Activated naive CD8-positive, alpha-beta T cell treated with anti-CD3 and anti-CD28 coated beads, Interleukin-2, amount 10 ng/mL, durations not matched to agents 7 days and 5 days (primary cell): ENCODE data around the gene FGD3. TPM values are rescaled to one million over a fixed set of nuclear protein-coding genes. Genes with fewer than 3 reads are reported as not detected.

ENCODE experiments used
- ATAC-seq: fragments of 150-1000 bp; cut with Tn5 transposase; one replicate; pipeline ENCODE4 v1.10.0; 2021; ENCODE audit warnings: low read depth, moderate library complexity
- POLR2A ChIA-PET: fragments of 350-600 bp; sonication (Branson Sonifier 250); formaldehyde crosslinking; loops from one replicate; lab custom pipeline; 2021; ENCODE audit warnings: antibody characterized with exemption; lab: Charles Lee
- DNase-seq: peaks from one replicate; pipeline ENCODE4 v3.0.0; 2021
- H3K27ac Mint-ChIP-seq: one replicate; pipeline ENCODE4 v1.8.0; 2022; ENCODE audit warnings: mild to moderate bottlenecking, mixed read lengths
- H3K27me3 Mint-ChIP-seq: one replicate; pipeline ENCODE4 v1.8.0; 2022; ENCODE audit warnings: mild to moderate bottlenecking, moderate library complexity, mixed read lengths
- H3K36me3 Mint-ChIP-seq: one replicate; pipeline ENCODE4 v1.8.0; 2021; ENCODE audit warnings: mild to moderate bottlenecking, mixed read lengths
- H3K4me1 Mint-ChIP-seq: one replicate; pipeline ENCODE4 v1.8.0; 2021; ENCODE audit warnings: mixed read lengths
- H3K4me3 Mint-ChIP-seq: one replicate; pipeline ENCODE4 v1.8.0; 2022; ENCODE audit warnings: mild to moderate bottlenecking, moderate library complexity, mixed read lengths
- H3K9me3 Mint-ChIP-seq: one replicate; pipeline ENCODE4 v1.8.0; 2021; ENCODE audit warnings: mixed read lengths
- total RNA-seq, 2 experiments: library from RNA; stranded (reverse); gene quantifications; one replicate each; pipeline ENCODE4 v1.2.3, GENCODE V29; 2021

Gene FGD3
- total RNA-seq, 2 experiments from 2014 or later, result 160 to 161 TPM

DNA sequence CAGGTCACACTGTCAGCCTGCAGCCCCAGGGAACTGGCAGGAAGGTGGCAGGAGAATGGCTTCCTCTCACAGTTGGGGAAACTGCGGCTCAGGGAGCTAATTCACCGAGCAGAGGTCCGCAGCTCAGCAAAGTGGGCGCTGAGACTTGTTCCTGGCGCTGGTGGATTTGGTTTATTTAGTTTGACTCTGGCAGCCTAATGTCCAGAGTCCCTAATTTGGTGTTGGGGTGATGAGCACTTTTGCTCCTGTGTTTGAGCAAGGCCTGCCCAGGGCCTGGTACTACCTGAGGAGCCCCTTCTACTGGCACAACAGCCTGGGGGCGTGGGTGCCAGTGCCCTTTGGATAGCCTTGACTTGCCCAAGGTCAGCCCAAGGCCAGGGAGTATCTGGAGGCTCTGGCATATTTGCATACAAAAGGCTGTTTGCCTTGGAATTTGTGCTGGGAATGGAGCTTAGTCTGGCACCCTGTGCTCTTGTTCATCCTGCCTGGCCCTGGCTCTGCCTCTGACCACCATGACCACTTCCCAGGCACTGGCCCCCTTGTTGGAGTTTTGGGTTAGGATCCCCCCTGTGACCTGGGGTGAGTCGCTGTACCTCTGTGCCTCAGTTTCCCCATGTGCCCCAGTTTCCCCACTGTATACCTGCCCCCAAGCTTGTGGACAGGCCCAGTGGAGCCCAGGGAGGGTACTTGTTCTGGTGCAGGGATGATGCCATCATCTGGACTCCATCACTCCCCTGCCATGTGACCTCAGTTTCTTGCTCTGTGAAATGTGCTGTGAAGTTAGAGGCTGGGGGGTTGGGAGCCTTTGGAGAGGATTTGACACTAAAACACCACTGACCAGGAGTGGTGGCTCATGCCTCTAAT is 112.6 kb downstream of the FGD3 start:
- no peak for ATAC-seq

DNA sequence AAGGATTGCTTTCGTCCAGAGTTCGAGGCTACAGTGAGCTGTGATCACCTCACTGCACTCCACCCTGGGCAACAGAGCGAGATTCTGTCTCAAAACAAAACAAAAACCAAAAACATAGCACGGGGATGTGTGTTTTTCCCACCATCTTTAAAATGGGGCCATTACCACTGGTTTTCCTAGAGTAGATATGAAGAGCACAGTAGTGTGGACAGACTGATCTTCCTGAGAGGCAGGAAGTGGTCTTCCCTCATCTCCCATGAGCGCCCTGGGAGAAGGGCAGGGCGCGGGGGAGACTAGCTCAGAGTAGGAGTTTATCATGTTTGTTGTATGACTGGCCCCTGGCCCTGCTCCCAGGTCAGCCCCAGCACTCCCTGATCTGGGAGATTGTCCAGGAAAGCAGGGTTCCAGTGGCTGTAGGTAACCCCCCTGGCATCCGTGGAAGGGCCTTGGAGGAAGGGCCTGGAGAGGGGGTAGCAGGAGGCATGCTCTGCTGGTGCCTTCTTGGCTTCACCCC is 113.5 kb downstream of the FGD3 start:
- Mint-ChIP-seq H3K27me3 (no peaks in the 10 kb centered on the region), H3K36me3 (peaks cover 12% of the 10 kb centered on the region), H3K27ac (peak overlapping the region; percentile 93), H3K4me3 (peak overlapping the region; percentile 95), H3K4me1 (peaks cover 54% of the 10 kb centered on the region), H3K9me3 (no peaks in the 10 kb centered on the region)
- DNase-seq (no peak), ATAC-seq (no peak)
- POLR2A ChIA-PET, result interaction anchor here (0.9 to 3.2 kb wide), 12 partner anchors 11 to 104 kb away, joined by 3 to 39 read pairs (median 4); partner anchors contain the start of genes CARD19 and NINJ1

More for the DNA sequence above, 112.6 kb downstream of the FGD3 start:
- Mint-ChIP-seq H3K9me3 (no peaks in the 10 kb centered on the region), H3K4me3 (peak overlapping the region; percentile 95), H3K27me3 (no peaks in the 10 kb centered on the region), H3K27ac (peak overlapping the region; percentile 93), H3K4me1 (peaks cover 51% of the 10 kb centered on the region), H3K36me3 (peaks cover 7% of the 10 kb centered on the region)
- peak; percentile 56 for DNase-seq
- POLR2A ChIA-PET, result interaction anchor here (0.6 to 3.2 kb wide), 21 partner anchors 9 to 103 kb away, joined by 3 to 39 read pairs (median 3); partner anchors contain the start of genes CARD19 and NINJ1

DNA sequence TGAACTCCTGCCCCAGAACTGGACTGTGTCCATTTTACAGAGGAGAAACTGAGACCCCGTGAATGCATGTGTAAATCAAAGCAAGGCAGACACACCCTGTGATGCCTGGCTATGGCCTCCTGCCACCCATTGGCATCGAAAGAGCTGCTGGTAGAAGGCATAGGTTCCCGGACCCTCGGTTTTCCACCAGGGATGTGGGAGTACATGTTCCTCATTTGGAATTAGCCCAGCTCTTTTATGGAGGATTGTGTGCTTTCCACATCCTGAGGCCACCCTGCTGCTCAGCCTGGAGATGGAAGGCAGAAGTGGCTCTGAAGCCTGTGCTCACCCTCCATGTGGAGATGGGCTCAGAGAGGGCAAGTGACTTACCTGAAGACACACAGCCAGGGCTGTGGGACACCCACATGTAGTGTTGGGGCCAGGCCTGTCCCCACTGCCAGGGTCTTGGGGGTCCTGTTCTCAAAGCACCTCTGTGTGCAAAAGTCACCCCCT is 114.0 kb downstream of the FGD3 start:
- Mint-ChIP-seq H3K27me3 (no peaks in the 10 kb centered on the region), H3K27ac (peak overlapping the region; percentile 93), H3K4me3 (peak overlapping the region; percentile 95), H3K4me1 (peaks cover 54% of the 10 kb centered on the region), H3K36me3 (peaks cover 16% of the 10 kb centered on the region), H3K9me3 (no peaks in the 10 kb centered on the region)
- ATAC-seq (no peak), DNase-seq (no peak)
- POLR2A ChIA-PET, result interaction anchor here (1.0 to 3.2 kb wide), 6 partner anchors 22 to 104 kb away, joined by 3 to 39 read pairs (median 4); partner anchors contain the start of gene CARD19

DNA sequence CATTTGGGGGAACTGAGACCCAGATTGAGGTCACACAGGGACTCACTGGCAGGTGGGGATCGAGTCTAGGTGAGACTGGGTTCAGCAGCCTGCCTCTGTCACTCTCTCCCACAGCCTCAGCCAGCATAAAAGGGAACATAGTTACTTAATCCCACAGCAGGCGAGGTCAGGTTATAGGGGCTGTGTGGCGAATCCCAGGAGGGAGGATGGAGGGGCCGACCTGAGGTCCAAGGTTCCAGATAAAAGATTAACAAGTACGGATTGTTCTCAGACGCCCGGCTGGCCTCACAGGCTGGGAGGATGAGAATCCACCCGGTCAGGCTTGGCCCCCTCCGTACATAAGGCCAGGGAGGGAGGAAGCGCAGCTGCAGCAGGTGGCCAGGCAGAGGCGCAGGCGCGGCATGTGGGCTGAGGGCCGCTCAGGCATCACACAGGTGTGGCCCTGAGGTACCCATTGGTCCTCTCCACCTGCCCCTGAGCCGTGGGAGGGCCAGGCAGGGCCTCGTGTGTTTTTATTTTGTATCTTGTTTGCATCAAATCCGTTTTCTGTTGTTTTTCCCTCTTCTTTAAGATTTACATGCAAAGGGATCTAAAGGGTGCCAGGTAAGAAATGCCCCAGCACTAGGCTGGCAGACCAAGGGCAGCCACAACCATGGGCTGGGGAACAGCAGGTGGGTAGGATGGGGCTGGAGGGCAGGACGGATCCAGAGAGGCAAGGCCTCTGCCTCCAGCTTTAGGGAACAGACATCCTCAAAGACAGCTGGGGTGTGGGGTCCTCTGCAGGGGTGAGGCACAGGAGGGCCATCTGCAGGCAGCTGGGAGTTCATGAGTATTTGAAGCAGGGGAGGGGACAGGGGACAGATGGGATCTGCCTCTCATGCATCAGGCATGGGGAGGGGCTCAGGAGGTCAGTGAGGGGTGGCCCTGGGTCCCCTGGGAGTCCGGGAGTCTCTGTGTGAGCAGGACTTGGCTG is 114.8 kb downstream of the FGD3 start:
- POLR2A ChIA-PET, result interaction anchor here (0.8 to 3.2 kb wide), 7 partner anchors 21 to 505 kb away, joined by 3 to 39 read pairs (median 3); partner anchors contain the start of gene CARD19

DNA sequence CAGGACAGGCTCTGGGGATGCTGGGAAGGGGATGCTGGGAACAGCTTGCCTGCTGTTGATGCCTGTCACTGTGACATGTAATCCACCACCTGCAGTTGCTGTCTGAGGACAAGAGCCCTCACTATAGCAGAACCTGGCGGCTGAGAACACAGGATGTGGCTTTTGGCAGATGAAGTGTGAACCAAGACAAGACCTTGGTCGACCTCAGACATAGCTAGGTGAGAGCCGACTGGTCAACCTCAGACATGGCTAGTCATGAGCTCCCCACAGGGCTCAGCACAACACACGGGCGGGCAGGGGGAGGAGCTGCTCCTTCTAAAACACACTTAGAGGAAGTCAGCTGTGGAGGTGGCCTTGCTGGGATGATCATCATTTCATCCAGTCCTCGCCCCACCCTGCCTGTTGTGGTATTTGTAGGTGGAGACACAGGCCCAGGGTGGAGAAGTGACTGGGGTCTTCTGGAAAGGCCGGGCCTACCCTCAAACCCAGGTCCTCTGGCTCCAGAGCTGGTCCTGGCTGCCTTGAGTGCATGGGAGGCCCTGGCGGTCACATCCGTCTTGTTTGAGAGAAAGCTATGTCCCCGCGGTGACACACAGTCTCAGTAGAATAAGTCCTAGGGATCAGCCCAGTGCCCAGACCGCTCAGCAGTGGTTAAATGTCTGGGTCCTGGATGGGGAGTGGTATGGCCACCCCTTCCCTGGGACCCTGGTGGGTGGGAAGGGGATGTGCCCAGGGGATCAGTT is 117.2 kb downstream of the FGD3 start:
- peak; percentile 89 for ATAC-seq
- Mint-ChIP-seq H3K4me3 (peak overlapping the region; percentile 76), H3K27ac (peak overlapping the region; percentile 95), H3K27me3 (no peaks in the 10 kb centered on the region), H3K4me1 (peaks cover 61% of the 10 kb centered on the region), H3K36me3 (peaks cover 37% of the 10 kb centered on the region), H3K9me3 (no peaks in the 10 kb centered on the region)
- DNase-seq, result peak; percentile 82
- POLR2A ChIA-PET, result interaction anchor here (0.6 to 4.7 kb wide), 28 partner anchors 11 to 297 kb away, joined by 3 to 58 read pairs (median 4); partner anchors contain the start of genes CARD19 and NINJ1

More for the DNA sequence above, 114.8 kb downstream of the FGD3 start:
- Mint-ChIP-seq H3K36me3 (peaks cover 21% of the 10 kb centered on the region), H3K9me3 (no peaks in the 10 kb centered on the region), H3K4me3 (peak overlapping the region; percentile 95), H3K27me3 (no peaks in the 10 kb centered on the region), H3K27ac (peak overlapping the region; percentile 93), H3K4me1 (peaks cover 58% of the 10 kb centered on the region)
- no peak for ATAC-seq
- DNase-seq, result no peak

DNA sequence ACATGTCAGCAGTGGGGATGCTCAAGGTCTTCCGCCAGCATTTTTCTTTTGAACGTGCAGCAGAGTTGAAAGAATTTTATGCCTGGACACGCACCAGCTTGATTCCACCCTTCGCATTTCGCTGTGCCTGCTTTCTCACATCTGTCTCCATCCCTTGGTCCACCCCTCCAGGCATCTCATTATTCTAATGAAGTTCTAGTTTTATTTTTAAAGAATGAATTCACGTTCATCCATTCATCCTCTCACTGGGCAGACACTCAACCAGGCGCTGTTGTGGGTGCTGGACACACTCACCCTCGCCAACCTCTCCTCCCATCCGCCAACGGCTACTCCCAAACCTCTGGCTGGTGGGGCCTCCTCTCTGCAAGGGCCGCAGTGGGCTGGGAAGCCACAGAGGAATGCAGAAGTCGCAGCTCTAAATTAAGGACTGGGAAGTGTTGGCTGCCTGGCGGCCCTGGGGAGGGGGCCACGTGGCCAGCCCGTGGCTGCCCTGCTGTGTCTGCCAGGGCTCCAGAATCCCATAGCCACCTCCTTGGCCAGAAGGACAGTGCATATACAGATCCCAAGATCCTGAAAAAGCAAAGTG is 117.9 kb downstream of the FGD3 start:
- H3K36me3 Mint-ChIP-seq, result peaks cover 37% of the 10 kb centered on the region
- H3K9me3 Mint-ChIP-seq, result no peaks in the 10 kb centered on the region
- peaks cover 58% of the 10 kb centered on the region for H3K4me1 Mint-ChIP-seq
- H3K27ac Mint-ChIP-seq, result peak overlapping the region; percentile 95
- ATAC-seq, result no peak
- POLR2A ChIA-PET, result interaction anchor here (0.6 to 4.7 kb wide), 24 partner anchors 10 to 298 kb away, joined by 3 to 58 read pairs (median 4); partner anchors contain the start of gene CARD19
- peak overlapping the region; percentile 76 for H3K4me3 Mint-ChIP-seq
- H3K27me3 Mint-ChIP-seq, result no peaks in the 10 kb centered on the region
- DNase-seq, result no peak

DNA sequence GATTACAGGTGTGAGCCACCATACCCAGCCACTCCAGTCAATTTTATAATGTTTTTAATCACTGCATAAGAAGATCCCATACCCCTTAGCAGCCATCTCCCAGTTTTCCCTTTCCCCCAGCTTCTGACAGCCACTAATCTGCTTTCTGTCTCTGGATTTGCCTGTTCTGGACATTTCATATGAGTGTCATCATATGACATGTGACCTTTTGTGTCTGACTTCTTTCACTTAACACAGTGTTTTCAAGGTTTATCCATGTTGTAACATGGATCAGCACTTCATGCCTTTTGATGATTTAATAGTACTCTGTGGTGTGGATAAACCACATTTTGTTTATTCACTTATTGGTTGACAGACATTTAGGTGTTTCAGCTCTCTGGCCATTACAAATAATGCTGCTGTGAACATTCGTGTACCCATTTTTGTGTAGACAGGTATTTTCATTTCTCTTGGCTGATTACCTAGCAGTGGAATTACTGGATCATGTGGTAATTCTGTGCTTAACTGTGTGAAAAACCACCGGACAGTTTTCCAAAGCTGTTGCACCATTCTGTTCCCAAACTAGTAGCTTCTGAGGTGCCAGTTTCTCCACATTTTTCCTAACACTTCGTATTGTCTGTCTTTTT is 119.8 kb downstream of the FGD3 start:
- no peak for ATAC-seq

DNA sequence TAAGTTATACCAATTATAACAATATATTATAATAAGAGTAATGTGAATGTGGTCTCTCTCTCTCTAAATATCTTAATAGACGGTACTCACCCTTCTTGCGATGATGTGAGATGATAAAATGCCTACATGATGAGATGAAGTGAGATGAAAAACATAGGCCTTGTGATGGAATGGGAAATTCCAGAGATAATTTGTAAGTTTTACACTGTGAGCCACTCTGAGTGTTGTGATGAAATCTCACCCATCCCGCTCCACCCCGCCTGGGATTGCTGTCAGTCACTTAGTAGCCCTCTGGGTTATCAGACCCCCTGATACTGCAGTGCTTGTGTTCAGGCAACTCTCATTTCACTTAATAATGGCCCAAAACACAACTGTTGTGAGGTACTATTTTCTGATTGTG is 121.6 kb downstream of the FGD3 start:
- ATAC-seq, result no peak
- POLR2A ChIA-PET, result no interaction called here
- Mint-ChIP-seq H3K4me1 (peaks cover 32% of the 10 kb centered on the region), H3K36me3 (peaks cover 46% of the 10 kb centered on the region), H3K4me3 (no peak overlapping the region), H3K9me3 (no peaks in the 10 kb centered on the region), H3K27ac (no peak overlapping the region), H3K27me3 (no peaks in the 10 kb centered on the region)
- DNase-seq, result no peak

More for the DNA sequence above, 119.8 kb downstream of the FGD3 start:
- H3K36me3 Mint-ChIP-seq, result peaks cover 45% of the 10 kb centered on the region
- DNase-seq, result no peak
- no peaks in the 10 kb centered on the region for H3K9me3 Mint-ChIP-seq
- POLR2A ChIA-PET, result interaction anchor here (1.4 to 4.7 kb wide), 2 partner anchors 22 to 30 kb away, joined by 4 to 58 read pairs; partner anchors contain the start of gene CARD19
- no peak overlapping the region for H3K4me3 Mint-ChIP-seq
- peak overlapping the region; percentile 63 for H3K27ac Mint-ChIP-seq
- H3K4me1 Mint-ChIP-seq, result peaks cover 44% of the 10 kb centered on the region
- H3K27me3 Mint-ChIP-seq, result no peaks in the 10 kb centered on the region

DNA sequence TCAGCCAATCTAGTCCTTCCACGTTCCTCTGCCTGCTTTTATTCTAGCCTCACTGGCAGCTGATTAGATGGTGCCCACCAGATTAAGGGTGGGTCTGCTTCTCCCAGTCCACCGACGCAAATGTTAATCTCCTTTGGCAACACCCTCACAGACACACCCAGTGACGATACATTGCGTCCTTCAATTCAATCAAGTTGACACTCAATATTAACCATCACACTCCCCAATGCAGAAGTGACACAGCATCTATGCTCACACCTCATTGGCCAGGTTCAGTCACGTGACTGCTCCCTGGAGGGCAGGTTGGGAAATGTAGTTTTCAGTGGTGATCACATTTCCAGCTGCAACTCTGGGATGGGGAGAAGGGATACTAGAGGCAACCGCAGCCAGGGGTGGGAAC is 124.1 kb downstream of the FGD3 start:
- Mint-ChIP-seq H3K4me1 (peaks cover 21% of the 10 kb centered on the region), H3K27me3 (no peaks in the 10 kb centered on the region), H3K27ac (no peak overlapping the region), H3K9me3 (no peaks in the 10 kb centered on the region), H3K36me3 (peaks cover 39% of the 10 kb centered on the region), H3K4me3 (no peak overlapping the region)
- no peak for ATAC-seq
- no peak for DNase-seq
- POLR2A ChIA-PET, result interaction anchor here (0.8 kb wide), 1 partner anchor 11 kb away, joined by 3 read pairs; no protein-coding TSS in a partner anchor

DNA sequence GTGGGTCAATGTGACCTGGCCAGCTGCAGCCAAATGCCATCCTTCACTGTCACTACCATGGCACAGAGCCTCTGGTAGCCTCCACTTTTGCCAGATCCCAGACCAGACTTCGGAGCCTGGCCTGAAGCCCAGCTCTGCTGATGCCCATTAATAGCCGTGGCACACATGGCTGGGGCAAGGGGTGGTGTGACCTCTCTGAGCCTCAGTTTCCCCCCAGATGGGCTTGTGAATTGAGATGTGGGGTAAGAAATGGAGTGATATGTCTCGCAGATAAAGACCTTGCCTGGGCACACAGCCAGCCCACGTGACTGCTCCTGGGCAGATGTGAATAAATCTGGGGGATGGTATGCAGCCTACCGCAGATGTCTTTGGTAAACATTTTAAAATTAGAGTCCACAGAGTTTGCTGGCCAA is 125.1 kb downstream of the FGD3 start:
- Mint-ChIP-seq H3K4me1 (peaks cover 16% of the 10 kb centered on the region), H3K27ac (no peak overlapping the region), H3K9me3 (no peaks in the 10 kb centered on the region), H3K27me3 (no peaks in the 10 kb centered on the region), H3K36me3 (peaks cover 38% of the 10 kb centered on the region), H3K4me3 (no peak overlapping the region)
- ATAC-seq, result no peak
- POLR2A ChIA-PET, result no interaction called here
- DNase-seq, result no peak

DNA sequence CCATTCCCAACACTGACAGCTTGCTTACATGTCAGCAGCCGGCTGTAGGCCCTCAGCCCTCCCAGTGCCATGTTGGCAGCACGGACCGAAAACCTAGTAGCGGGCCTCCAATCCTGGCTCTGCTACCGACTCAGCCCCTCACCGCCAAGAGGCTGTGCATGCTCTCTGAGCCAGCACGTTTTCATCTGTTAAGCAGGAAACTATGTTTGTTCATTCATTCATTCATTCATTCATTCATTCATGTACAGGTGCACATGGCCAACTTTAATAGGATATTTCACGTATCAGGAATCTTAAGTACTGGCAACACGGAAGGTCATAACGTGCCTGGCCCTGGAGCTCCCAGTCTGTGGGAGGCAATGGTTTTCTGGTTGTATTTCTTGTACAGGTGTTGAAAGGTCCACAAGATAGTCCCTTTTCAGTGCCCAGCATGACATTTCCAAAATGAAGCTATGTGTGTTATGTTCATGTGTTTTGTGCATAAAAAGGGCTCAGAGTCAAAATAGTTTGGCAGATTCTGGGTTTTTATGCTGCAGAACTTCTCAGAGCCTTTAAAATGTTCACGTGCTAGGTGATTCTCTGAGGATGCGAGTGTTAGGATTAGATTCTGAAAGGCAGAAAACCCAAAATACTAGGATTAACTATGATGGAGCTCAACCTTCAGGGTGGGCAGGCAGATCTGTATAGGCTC is 128.9 kb downstream of the FGD3 start:
- no peak for DNase-seq
- ATAC-seq, result no peak
- no peak overlapping the region for H3K4me3 Mint-ChIP-seq
- no peaks in the 10 kb centered on the region for H3K27me3 Mint-ChIP-seq
- H3K27ac Mint-ChIP-seq, result no peak overlapping the region
- no peaks in the 10 kb centered on the region for H3K9me3 Mint-ChIP-seq
- peaks cover 13% of the 10 kb centered on the region for H3K4me1 Mint-ChIP-seq
- H3K36me3 Mint-ChIP-seq, result peaks cover 32% of the 10 kb centered on the region
- POLR2A ChIA-PET, result interaction anchor here (1.0 kb wide), 2 partner anchors 12 to 16 kb away, joined by 3 to 4 read pairs; no protein-coding TSS in a partner anchor
